ENCODE results near the gene SERPINE2. TPM values are rescaled to one million over a fixed set of nuclear protein-coding genes. Genes with fewer than 3 reads are reported as not detected.

The SERPINE2 gene, protein sequence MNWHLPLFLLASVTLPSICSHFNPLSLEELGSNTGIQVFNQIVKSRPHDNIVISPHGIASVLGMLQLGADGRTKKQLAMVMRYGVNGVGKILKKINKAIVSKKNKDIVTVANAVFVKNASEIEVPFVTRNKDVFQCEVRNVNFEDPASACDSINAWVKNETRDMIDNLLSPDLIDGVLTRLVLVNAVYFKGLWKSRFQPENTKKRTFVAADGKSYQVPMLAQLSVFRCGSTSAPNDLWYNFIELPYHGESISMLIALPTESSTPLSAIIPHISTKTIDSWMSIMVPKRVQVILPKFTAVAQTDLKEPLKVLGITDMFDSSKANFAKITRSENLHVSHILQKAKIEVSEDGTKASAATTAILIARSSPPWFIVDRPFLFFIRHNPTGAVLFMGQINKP
- 10 to 100 TPM in 2 of 3 donors, 1 to 10 TPM in 1; 3.2 to 20.2 (median 18.2) TPM for polyA plus RNA-seq

DNA sequence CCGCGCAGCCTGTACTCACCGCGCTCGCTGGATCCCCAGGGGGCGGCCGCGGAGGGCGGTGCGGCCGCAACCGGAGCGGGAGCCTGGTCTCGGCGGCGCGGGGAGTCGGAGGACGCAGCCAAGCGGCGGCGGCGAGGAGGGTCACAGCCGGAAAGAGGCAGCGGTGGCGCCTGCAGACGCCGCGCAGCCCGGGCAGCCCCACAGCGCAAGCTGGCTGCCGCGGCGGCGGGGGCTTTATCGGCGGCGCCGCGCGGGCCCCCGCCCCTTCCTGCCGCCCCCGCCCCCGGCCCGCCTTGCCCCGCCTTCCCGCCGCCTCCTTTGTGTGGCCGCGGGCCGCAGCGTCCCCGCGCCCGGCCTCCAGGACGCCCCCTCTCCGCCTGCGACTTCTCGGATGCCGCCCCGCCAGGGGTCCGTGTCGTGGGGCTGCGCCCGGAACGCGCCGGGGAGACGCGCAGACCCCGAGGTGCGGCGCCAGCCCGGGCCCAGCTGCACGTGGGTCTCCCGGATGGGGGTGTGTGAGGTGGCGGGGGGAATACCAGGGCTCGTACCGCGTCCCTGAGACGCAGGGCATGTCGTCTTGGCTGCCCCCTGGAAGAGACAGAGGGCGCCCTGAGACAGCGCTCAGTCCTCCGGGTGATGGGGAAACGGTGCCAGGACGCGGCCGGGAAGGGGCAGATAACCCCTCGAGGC, at the start of gene SERPINE2:
Gene SERPINE2 (minus strand): TSS at position 207 of the 690 bp plus-strand sequence. CDS start 37,386 bp downstream, outside the sequence.
- no peak within 1 kb of the TSS for H3K27ac ChIP-seq (ENCODE audit: low read depth, low read length)
- WGBS, 3 donors, result 0 to 1% (median 0%) methylated on average over 48 to 91 of the region's 91 CpGs

GRCh38 chr2:224086226-224086914, 47.3 kb upstream of the SERPINE2 start:
- no peak overlapping the region for H3K27ac ChIP-seq (ENCODE audit: low read depth, low read length)
- WGBS, 3 donors, result 70 to 75% (median 71%) methylated on average over 3 of the region's 3 CpGs

DNA sequence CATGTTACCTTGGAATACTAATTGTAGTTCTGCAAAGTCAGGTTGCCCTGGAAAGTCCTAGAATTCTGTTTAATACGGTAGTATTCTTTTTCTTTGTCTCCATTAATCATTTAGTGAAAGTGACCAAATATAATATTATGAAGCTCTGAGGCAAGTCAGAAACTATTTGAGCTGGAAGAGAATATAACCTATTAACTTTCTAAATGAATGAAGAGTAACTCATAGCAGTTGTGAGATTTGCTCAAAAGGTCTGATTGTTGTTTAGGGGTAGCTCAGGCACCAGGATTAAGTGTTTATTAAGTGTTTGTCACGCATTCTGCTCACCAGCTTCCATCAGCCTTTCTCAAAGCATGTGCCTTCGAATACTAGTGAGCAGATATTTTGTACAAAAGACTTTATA, 46.7 kb upstream of the SERPINE2 start:
- 53 to 81% (median 78%) methylated on average over 3 of the region's 3 CpGs for WGBS, 3 donors
- H3K27ac ChIP-seq (ENCODE audit: low read depth, low read length), result no peak overlapping the region

DNA sequence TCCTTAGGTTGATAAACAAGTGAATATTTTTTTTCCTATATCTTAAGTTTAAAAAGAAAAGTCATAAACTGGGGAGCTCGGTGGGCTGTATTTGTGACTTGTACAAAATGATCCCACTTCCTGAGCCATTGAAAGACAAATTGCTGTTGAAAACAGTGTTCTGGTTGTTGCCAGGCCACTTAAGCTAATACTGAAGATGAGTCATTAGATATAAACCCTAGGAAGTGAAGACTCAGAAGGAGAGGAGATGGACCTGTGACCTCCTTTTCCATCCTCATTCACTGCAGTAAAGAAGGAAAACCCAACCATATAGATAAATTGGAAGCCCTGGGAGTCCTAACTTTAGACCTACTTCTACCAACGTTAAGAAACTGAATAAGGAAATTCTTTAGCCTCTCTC, 46.2 kb upstream of the SERPINE2 start:
- WGBS, 3 donors, result 49 to 68% (median 50%) methylated on average over 2 of the region's 2 CpGs
- no peak overlapping the region for H3K27ac ChIP-seq (ENCODE audit: low read depth, low read length)

DNA sequence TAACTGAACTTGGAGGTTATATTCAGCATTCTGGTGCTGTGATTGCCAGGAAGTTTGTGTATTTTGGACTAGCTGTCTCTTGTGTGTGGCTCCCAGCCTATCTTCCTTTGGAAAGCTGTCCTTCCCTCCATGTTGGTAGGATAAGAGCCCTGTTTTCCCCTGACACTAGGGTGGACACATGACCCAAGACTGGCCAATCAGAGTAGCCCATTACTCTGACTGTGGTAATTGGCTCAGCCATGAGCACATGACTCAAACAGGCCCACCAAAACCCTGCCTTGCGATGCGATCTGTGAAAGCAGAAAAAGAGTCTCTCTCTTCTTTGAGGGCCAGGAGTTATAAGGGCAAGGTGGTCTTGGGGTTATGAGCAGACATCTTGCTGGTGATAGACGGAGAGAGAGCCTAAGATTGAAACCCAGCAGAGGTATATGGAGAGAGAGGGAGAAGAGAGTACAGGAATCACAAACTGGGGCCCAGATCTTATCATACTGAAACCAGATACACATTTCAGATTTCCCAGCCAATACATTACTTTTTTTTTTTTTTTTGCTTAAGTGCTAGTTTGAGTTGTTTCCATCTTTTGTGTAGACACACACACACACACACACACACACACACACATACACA, 45.3 kb upstream of the SERPINE2 start:
- H3K27ac ChIP-seq (ENCODE audit: low read depth, low read length), result no peak overlapping the region
- WGBS, 3 donors, result 86 to 95% (median 90%) methylated on average over 3 of the region's 3 CpGs

DNA sequence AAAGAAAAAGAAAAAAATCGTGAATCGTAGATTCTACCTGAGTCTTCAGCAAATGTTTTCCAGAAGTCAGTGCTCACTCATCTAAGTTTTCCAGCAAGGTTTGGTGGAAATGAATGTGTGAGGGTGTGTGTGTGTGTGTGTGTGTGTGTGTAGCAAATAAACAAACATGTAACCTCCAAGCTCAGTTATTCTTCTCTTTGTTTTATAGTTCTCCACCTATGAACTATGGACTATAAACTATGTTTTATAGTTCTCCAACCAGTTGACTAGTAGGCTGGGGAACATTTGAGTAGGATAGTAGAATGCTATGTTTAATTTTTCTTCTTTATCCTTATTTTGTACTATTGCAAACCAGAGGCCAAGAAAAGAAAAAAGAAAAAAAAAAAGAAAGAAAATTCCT, 44.6 kb upstream of the SERPINE2 start:
- WGBS, 3 donors, result 85 to 97% (median 95%) methylated on average over 2 of the region's 2 CpGs
- H3K27ac ChIP-seq (ENCODE audit: low read depth, low read length), result no peak overlapping the region

DNA sequence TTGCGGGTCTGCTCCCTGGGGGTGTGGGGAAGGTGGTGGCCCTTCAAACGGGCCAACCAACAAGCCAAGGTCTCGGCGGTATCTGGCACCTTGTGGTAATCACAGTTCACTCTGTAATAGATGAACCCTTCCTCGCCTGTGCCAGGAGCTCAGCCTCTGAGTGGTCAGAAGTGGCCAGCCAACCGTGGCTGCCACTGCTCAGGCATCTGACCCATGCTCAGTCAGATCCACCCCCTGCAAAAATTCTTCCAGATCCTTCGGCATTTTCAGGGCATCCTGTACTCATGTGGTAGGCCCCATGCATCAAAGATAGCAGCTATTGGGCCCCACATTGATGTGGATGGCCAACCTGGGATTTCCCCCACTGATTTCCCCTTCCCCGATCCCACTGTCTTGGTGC, 39.6 kb upstream of the SERPINE2 start:
- WGBS, 3 donors, result 88 to 93% (median 92%) methylated on average over 8 of the region's 8 CpGs
- H3K27ac ChIP-seq (ENCODE audit: low read depth, low read length), result no peak overlapping the region

GRCh38 chr2:224077773-224078507, 38.9 kb upstream of the SERPINE2 start:
- 71 to 84% (median 84%) methylated on average over 5 of the region's 5 CpGs for WGBS, 3 donors
- no peak overlapping the region for H3K27ac ChIP-seq (ENCODE audit: low read depth, low read length)

DNA sequence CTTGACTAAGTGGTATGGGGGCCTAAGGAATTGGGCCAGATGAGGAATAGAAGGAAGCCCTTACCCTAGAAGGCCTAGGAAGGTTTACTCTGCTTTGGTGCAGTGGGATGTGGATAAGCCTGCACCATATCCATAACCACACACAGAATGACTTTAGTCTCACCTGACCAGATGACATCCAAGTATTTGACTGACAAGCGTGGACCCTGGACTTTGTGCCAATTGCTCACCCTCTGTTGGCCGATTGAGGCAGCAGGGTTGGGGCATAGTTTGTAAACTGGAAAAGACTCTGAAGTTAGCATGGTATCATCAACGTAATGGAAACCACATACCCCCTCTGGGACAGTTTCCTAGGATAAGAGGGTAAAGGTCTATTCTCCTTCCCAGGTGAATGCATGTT, 36.5 kb upstream of the SERPINE2 start:
- WGBS, 3 donors, result 73 to 94% (median 92%) methylated on average over 3 of the region's 3 CpGs
- H3K27ac ChIP-seq (ENCODE audit: low read depth, low read length), result no peak overlapping the region

GRCh38 chr2:224073676-224074075, 34.6 kb upstream of the SERPINE2 start:
- WGBS, 3 donors, result 54 to 79% (median 61%) methylated on average over 3 of the region's 3 CpGs
- H3K27ac ChIP-seq (ENCODE audit: low read depth, low read length), result no peak overlapping the region

DNA sequence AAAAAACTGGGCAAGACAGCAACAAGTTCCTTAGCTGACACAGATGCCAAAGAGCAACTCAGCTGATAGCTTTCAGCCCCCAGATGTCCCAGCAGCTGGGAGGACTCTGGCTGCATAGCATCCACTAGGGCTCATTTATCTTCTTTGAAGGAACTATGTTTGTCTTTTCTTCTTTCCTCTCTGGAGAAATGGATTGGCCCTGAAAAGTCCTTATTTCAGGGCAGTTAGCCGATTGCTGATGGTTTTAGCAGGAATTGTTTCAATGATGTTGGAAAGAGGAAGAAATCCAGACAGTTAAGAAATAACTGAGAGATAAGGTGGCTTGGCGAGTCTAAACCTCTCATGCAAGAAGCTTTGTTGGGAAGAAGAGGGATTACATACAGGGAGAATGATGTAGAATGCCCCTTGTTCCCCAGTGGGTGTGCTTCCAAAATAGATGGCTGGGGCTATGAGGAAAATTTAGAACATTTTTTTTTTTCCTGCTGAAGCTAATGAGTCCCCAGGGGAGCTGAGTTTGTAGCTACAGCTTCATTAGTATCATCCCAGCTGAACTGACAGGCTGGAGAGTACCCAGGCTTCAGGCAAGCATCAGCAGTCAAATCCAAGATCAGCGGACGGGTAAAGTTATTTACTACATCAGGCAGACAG, 33.6 kb upstream of the SERPINE2 start:
- H3K27ac ChIP-seq (ENCODE audit: low read depth, low read length), result no peak overlapping the region
- WGBS, 3 donors, result 48 to 59% (median 50%) methylated on average over 4 of the region's 4 CpGs

- WGBS, 3 donors, result 64 to 84% (median 64%) methylated on average over 6 of the region's 6 CpGs
- H3K27ac ChIP-seq (ENCODE audit: low read depth, low read length), result no peak overlapping the region
These were observed 30.1 kb upstream of the SERPINE2 start for GRCh38 chr2:224069172-224069571.

GRCh38 chr2:224063298-224063648, 24.2 kb upstream of the SERPINE2 start:
- WGBS, 3 donors, result 89 to 97% (median 96%) methylated on average over 4 of the region's 4 CpGs
- no peak overlapping the region for H3K27ac ChIP-seq (ENCODE audit: low read depth, low read length)

- H3K27ac ChIP-seq (ENCODE audit: low read depth, low read length), result no peak overlapping the region
- WGBS, 3 donors, result 53 to 71% (median 69%) methylated on average over 5 of the region's 5 CpGs
These were observed 23.6 kb upstream of the SERPINE2 start for GRCh38 chr2:224062481-224063297.

GRCh38 chr2:224060783-224061482, 21.8 kb upstream of the SERPINE2 start:
- WGBS, 3 donors, result 82 to 94% (median 88%) methylated on average over 2 of the region's 2 CpGs
- no peak overlapping the region for H3K27ac ChIP-seq (ENCODE audit: low read depth, low read length)

DNA sequence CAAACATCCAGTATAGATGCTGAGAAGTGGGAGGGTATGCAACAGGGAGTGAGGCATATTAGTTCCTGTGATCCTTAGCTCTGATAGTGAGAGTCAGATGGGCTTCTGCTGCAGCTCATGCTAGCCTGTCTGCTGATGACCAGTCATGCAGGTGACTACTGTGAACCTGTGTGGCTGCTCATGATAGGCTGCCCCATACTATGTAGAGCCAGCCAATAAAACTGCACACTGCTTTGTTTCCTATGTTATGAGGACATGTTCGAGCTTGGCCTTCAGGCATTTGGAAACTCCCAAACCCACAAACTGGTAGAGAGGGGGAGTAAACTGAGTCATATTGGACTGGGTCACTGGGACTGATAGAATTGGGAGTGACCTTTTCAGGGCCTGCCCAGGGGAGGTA, 20.1 kb upstream of the SERPINE2 start:
- 79 to 93% (median 90%) methylated on average over 1 of the region's 1 CpG for WGBS, 3 donors
- H3K27ac ChIP-seq (ENCODE audit: low read depth, low read length), result no peak overlapping the region
